GM19324 (cell line): Measurements from ENCODE around the gene CYSLTR1.
"Not testable (repeated sequence)": the region's sequence is repeated elsewhere in the genome, so short reads cannot be mapped to it uniquely, and the experiment has no call there.

Experiments used
- ATAC-seq: cut with Tn5 transposase; IDR thresholded peaks from one replicate; pipeline ENCODE4 v1.9.1; 2021; ENCODE audit warnings: mild to moderate bottlenecking, moderate library complexity; ENCODE audit not compliant: unreplicated experiment, low FRiP score

The CYSLTR1 gene

DNA sequence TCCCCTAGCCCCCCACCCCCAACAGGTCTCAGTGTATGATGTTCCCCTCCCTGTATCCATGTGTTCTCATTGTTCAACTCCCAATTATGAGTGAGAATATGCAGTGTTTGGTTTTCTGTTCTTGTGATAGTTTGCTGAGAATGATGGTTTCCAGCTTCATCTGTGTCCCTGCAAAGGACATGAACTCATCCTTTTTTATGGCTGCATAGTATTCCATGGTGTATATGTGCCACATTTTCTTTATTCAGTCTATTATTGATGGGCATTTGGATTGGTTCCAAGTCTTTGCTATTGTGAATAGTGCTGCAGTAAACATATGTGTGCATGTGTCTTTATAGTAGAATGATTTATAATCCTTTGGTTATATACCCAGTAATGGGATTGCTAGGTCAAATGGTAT, 101.4 kb downstream of the CYSLTR1 start:
- not testable (repeated sequence) for ATAC-seq
